Panc1 (cell line): ENCODE results near the gene GNA12. TPM values are rescaled to one million over a fixed set of nuclear protein-coding genes. Genes with fewer than 3 reads are reported as not detected.
A peak's percentile ranks its signal among the peaks of the same experiment; 100 is the strongest.

Source experiments
- ATAC-seq: fragments of 200-7000 bp; cut with Tn5 transposase; 2 replicates; pipeline ENCODE4 v1.9.1; 2020; ENCODE audit warnings: mild to moderate bottlenecking, moderate library complexity
- BruUV-seq: library from RNA; stranded (reverse); fragments of 400-500 nt; replicated peaks from 2 replicates; lab custom pipeline; 2021; lab: Mats Ljungman, UMichigan
- CTCF ChIA-PET: fragments of 300-600 bp; sonication (Branson Sonifier 250); formaldehyde crosslinking; loops from one replicate; lab custom pipeline; 2022; ENCODE audit warnings: antibody characterized with exemption; lab: Charles Lee
- POLR2A ChIA-PET: fragments of 300-600 bp; sonication (Branson Sonifier 250); formaldehyde crosslinking; loops from one replicate; lab custom pipeline; 2022; ENCODE audit warnings: antibody characterized with exemption; lab: Charles Lee
- DNase-seq: peaks from one replicate; pipeline ENCODE4 v3.0.0-alpha.2; 2010; ENCODE audit warnings: low read depth, low spot score
- H3K27ac ChIP-seq: 2 replicates; pipeline ENCODE4 v1.5.1; 2011; ENCODE audit warnings: mild to moderate bottlenecking, low read length, inconsistent platforms
- H3K27me3 ChIP-seq: fragments of 200-500 bp; sonication (Bioruptor generic); 2 replicates; pipeline ENCODE4 v1.6.0; 2014; ENCODE audit warnings: low read length, inconsistent platforms; ENCODE audit not compliant: control insufficient read depth, insufficient read depth
- H3K36me3 ChIP-seq: fragments of 200-500 bp; sonication (Bioruptor generic); 2 replicates; pipeline ENCODE4 v1.5.1; 2014; ENCODE audit warnings: inconsistent platforms, mild to moderate bottlenecking, low read length, moderate library complexity; ENCODE audit not compliant: control insufficient read depth, insufficient read depth
- H3K4me1 ChIP-seq: 2 replicates; pipeline ENCODE4 v1.5.1; 2011; ENCODE audit warnings: inconsistent platforms, mild to moderate bottlenecking, low read length, moderate library complexity; ENCODE audit not compliant: control insufficient read depth, insufficient read depth
- H3K4me3 ChIP-seq, 2 experiments: 2 replicates each; pipeline ENCODE4 v1.5.1; 2011 to 2012; ENCODE audit warnings: low read depth in 2 of 2, low read length in 2 of 2, mild to moderate bottlenecking in 2 of 2, inconsistent platforms in 1 of 2, moderate library complexity in 1 of 2
- H3K9me3 ChIP-seq: fragments of 200-500 bp; sonication (Bioruptor generic); 2 replicates; pipeline ENCODE4 v1.5.1; 2014; ENCODE audit warnings: low read depth, mild to moderate bottlenecking, inconsistent platforms, low read length, moderate library complexity; ENCODE audit not compliant: control insufficient read depth, insufficient read depth
- POLR2AphosphoS5 ChIP-seq: IDR thresholded peaks from 2 replicates; pipeline ENCODE4 v1.6.1; 2012; ENCODE audit warnings: mild to moderate bottlenecking, low read depth, low read length, moderate library complexity
- SIN3A ChIP-seq: IDR thresholded peaks from 2 replicates; pipeline ENCODE4 v1.6.1; 2012; ENCODE audit warnings: low read depth, mild to moderate bottlenecking, low read length, moderate library complexity, borderline replicate concordance; ENCODE audit not compliant: insufficient read depth
- TCF7L2 ChIP-seq: IDR thresholded peaks from 2 replicates; pipeline ENCODE4 v1.6.1; 2011; ENCODE audit warnings: mild to moderate bottlenecking, low read depth, low read length, inconsistent platforms
- in situ Hi-C: cut with HindIII; loops from 2 replicates; pipeline ENCODE4 v1.10.0; 2016; ENCODE audit warnings: low sequenced_read_pairs, low pct_unique_long_range_greater_than_20kb
- intact Hi-C: fragments of 100-400 bp; cut with micrococcal nuclease; formaldehyde crosslinking; loops from one replicate; pipeline ENCODE4 v1.10.0; 2022; ENCODE audit not compliant: unreplicated experiment
- total RNA-seq: library from RNA; stranded (reverse); gene quantifications from one replicate; pipeline ENCODE4 v1.2.1, GENCODE V29; 2021; ENCODE audit not compliant: unreplicated experiment
- TF ChIP-seq, protein P1 (sequence below): fragments of 450-650 bp; IDR thresholded peaks from 2 replicates; pipeline ENCODE4 v1.5.1; 2017; ENCODE audit warnings: mild to moderate bottlenecking
- TF ChIP-seq, protein P2 (sequence below), 2 experiments: IDR thresholded peaks; 2 replicates each; pipeline ENCODE4 v1.6.1; 2011 to 2012; ENCODE audit warnings: low read depth in 2 of 2, control low read depth in 1 of 2, low read length in 1 of 2, mild to moderate bottlenecking in 1 of 2, moderate library complexity in 1 of 2; ENCODE audit not compliant: insufficient read depth in 1 of 2

Gene GNA12
- total RNA-seq, 1 experiment from 2014 or later: 139 TPM

DNA sequence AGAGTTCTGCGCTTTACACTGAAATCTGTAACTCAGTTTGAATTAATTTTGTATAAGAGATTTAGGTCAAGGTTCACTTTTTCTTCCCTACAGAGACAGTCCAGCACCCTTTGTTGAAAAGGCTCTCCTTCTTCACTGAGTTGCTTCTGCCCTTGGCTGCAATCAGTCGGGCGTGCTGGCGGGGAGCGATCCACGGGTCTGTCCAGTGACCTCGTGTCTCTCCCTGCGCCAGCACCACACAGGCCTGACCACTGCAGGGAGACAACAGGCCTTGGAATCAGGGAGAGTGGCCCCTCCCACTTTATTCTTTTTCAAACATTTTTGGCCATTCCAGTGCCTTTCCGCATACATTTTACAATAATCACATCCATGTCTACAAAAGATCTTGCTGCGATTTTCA, 89.2 kb downstream of the GNA12 start:
- no peak for DNase-seq
- POLR2A ChIA-PET: interaction anchor here (0.6 kb wide), 1 partner anchor 60 kb away, joined by 12 read pairs; no protein-coding TSS in a partner anchor
- CTCF ChIA-PET: no interaction called here
- H3K9me3 ChIP-seq: peaks cover 3% of the 10 kb centered on the region; the same call in 1 of the 2 replicates
- H3K4me3 ChIP-seq: no peak overlapping the region
- no peaks in the 10 kb centered on the region for H3K36me3 ChIP-seq
- H3K4me1 ChIP-seq: peaks cover 64% of the 10 kb centered on the region
- no peaks in the 10 kb centered on the region for H3K27me3 ChIP-seq
- no TSS peak for BruUV-seq
- peak overlapping the region; percentile 98 for H3K27ac ChIP-seq
- TF ChIP-seq POLR2AphosphoS5 (no peak), TCF7L2 (no peak)
- TF ChIP-seq, protein P1, sequence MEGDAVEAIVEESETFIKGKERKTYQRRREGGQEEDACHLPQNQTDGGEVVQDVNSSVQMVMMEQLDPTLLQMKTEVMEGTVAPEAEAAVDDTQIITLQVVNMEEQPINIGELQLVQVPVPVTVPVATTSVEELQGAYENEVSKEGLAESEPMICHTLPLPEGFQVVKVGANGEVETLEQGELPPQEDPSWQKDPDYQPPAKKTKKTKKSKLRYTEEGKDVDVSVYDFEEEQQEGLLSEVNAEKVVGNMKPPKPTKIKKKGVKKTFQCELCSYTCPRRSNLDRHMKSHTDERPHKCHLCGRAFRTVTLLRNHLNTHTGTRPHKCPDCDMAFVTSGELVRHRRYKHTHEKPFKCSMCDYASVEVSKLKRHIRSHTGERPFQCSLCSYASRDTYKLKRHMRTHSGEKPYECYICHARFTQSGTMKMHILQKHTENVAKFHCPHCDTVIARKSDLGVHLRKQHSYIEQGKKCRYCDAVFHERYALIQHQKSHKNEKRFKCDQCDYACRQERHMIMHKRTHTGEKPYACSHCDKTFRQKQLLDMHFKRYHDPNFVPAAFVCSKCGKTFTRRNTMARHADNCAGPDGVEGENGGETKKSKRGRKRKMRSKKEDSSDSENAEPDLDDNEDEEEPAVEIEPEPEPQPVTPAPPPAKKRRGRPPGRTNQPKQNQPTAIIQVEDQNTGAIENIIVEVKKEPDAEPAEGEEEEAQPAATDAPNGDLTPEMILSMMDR: no peak
- intact Hi-C loops (no loop called here), in situ Hi-C loops (no loop called here)
- ATAC-seq: no peak

DNA sequence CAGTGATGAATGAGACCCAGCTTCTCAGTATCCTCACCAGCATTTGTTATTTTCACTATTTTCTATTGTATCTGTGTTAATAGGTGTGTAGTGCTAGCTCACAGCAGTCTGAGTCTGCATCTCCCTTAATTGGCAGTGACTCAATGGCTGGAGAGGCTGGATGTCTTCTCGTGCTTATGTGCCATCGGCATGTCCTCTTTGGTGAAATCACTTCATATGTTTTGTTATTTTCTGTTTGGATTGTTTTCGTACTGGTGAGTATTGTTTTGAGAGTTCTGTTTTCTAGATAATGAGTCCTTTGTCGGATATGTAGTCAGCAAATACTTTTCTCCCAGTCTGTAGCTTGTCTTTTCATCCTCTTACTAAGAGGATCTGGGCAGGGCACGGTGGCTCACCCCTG, 90.0 kb downstream of the GNA12 start:
- in situ Hi-C loops: no loop called here
- Histone ChIP-seq H3K36me3 (no peaks in the 10 kb centered on the region), H3K27ac (peak overlapping the region; percentile 98), H3K27me3 (no peaks in the 10 kb centered on the region), H3K4me1 (peaks cover 56% of the 10 kb centered on the region), H3K9me3 (peaks cover 7% of the 10 kb centered on the region; the same call in 1 of the 2 replicates), H3K4me3 (no peak overlapping the region)
- no peak for TF ChIP-seq POLR2AphosphoS5
- ChIA-PET CTCF (no interaction called here), POLR2A (interaction anchor here (0.5 to 0.6 kb wide), 2 partner anchors 61 to 397 kb away, joined by 3 to 12 read pairs; no protein-coding TSS in a partner anchor)
- DNase-seq (no peak), ATAC-seq (no peak)
- intact Hi-C loops: no loop called here
- BruUV-seq: no TSS peak

DNA sequence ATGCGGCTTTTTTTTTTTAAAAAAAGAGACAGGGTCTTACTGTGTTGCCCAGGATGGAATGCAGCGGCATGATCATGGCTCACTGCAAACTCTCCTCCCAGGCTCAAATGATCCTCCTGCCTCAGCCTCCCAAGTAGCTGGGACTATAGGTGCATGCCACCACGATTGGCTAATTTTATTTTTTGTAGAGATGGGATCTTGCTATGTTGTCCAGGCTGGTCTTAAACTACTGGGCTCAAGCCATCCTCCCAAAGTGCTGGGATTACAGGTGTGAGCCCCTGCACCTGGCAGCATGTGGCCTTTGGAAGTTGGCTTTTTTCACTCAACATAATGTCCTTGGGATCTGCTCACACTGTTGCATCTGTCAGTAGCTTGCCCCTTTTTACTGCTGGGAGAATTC, 91.0 kb downstream of the GNA12 start:
- in situ Hi-C loops (no loop called here), intact Hi-C loops (no loop called here)
- no TSS peak for BruUV-seq
- H3K4me3 ChIP-seq: no peak overlapping the region
- H3K36me3 ChIP-seq: no peaks in the 10 kb centered on the region
- peak overlapping the region; percentile 98 for H3K27ac ChIP-seq
- ChIA-PET CTCF (no interaction called here), POLR2A (no interaction called here)
- no peak for TF ChIP-seq POLR2AphosphoS5
- no peak for TF ChIP-seq TCF7L2
- TF ChIP-seq SIN3A: no peak
- TF ChIP-seq, protein P1: no peak
- TF ChIP-seq, protein P2, sequence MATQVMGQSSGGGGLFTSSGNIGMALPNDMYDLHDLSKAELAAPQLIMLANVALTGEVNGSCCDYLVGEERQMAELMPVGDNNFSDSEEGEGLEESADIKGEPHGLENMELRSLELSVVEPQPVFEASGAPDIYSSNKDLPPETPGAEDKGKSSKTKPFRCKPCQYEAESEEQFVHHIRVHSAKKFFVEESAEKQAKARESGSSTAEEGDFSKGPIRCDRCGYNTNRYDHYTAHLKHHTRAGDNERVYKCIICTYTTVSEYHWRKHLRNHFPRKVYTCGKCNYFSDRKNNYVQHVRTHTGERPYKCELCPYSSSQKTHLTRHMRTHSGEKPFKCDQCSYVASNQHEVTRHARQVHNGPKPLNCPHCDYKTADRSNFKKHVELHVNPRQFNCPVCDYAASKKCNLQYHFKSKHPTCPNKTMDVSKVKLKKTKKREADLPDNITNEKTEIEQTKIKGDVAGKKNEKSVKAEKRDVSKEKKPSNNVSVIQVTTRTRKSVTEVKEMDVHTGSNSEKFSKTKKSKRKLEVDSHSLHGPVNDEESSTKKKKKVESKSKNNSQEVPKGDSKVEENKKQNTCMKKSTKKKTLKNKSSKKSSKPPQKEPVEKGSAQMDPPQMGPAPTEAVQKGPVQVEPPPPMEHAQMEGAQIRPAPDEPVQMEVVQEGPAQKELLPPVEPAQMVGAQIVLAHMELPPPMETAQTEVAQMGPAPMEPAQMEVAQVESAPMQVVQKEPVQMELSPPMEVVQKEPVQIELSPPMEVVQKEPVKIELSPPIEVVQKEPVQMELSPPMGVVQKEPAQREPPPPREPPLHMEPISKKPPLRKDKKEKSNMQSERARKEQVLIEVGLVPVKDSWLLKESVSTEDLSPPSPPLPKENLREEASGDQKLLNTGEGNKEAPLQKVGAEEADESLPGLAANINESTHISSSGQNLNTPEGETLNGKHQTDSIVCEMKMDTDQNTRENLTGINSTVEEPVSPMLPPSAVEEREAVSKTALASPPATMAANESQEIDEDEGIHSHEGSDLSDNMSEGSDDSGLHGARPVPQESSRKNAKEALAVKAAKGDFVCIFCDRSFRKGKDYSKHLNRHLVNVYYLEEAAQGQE (IDR thresholded peaks at IDR 0.05; ENCODE audit: insufficient read depth in 1 of 2, low read depth in 2 of 2, low read length in 1 of 2): no peak
- DNase-seq (no peak), ATAC-seq (no peak)
- peaks cover 46% of the 10 kb centered on the region for H3K4me1 ChIP-seq
- peaks cover 7% of the 10 kb centered on the region; the same call in 1 of the 2 replicates for H3K9me3 ChIP-seq
- no peaks in the 10 kb centered on the region for H3K27me3 ChIP-seq
